Measurements from ENCODE around the gene PHLDB2. TPM values are rescaled to one million over a fixed set of nuclear protein-coding genes. Genes with fewer than 3 reads are reported as not detected.

PHLDB2 gene
- total RNA-seq, 1 experiment from 2014 or later, result 102 TPM

GRCh38 chr3:111829023-111829422, 30.0 kb upstream of the PHLDB2 start:
- Histone ChIP-seq H3K27me3 (no peaks in the 10 kb centered on the region), H3K27ac (no peak overlapping the region; the same call in 1 of the 2 replicates), H3K4me1 (peaks cover 33% of the 10 kb centered on the region), H3K9me3 (replicated peaks) (peaks cover 3% of the 10 kb centered on the region; the same call in 1 of the 2 replicates), H3K4me3 (no peak overlapping the region), H3K36me3 (no peaks in the 10 kb centered on the region)
- DNase-seq, result no peak

GRCh38 chr3:111831840-111832239, 27.2 kb upstream of the PHLDB2 start:
- DNase-seq, result peak; percentile 66 to 75

GRCh38 chr3:111837112-111837511, 22.0 kb upstream of the PHLDB2 start:
- Histone ChIP-seq H3K4me3 (no peak overlapping the region), H3K27ac (no peak overlapping the region), H3K4me1 (peaks cover 31% of the 10 kb centered on the region), H3K36me3 (no peaks in the 10 kb centered on the region), H3K9me3 (replicated peaks) (peaks cover 6% of the 10 kb centered on the region; the same call in 1 of the 2 replicates), H3K27me3 (no peaks in the 10 kb centered on the region)
- DNase-seq, result no peak

More at GRCh38 chr3:111831840-111832239, 27.2 kb upstream of the PHLDB2 start:
- no peak overlapping the region for H3K4me3 ChIP-seq
- H3K9me3 ChIP-seq (replicated peaks), result peaks cover 4% of the 10 kb centered on the region; the same call in 1 of the 2 replicates
- peaks cover 42% of the 10 kb centered on the region for H3K4me1 ChIP-seq
- H3K27ac ChIP-seq, result no peak overlapping the region
- H3K36me3 ChIP-seq, result no peaks in the 10 kb centered on the region
- H3K27me3 ChIP-seq, result no peaks in the 10 kb centered on the region

- no peak overlapping the region for H3K4me3 ChIP-seq
- DNase-seq, result no peak
- H3K4me1 ChIP-seq, result peaks cover 28% of the 10 kb centered on the region
- no peaks in the 10 kb centered on the region for H3K27me3 ChIP-seq
- H3K36me3 ChIP-seq, result no peaks in the 10 kb centered on the region
- H3K9me3 ChIP-seq (replicated peaks), result peaks cover 6% of the 10 kb centered on the region; the same call in 1 of the 2 replicates
- H3K27ac ChIP-seq, result no peak overlapping the region
Measured at GRCh38 chr3:111838133-111838532, 20.9 kb upstream of the PHLDB2 start.

GRCh38 chr3:111846039-111846438, 13.0 kb upstream of the PHLDB2 start:
- H3K4me1 ChIP-seq, result peaks cover 28% of the 10 kb centered on the region
- H3K4me3 ChIP-seq, result no peak overlapping the region
- H3K27ac ChIP-seq, result peak overlapping the region; percentile 29
- H3K27me3 ChIP-seq, result no peaks in the 10 kb centered on the region
- no peaks in the 10 kb centered on the region for H3K36me3 ChIP-seq
- DNase-seq, result peak; percentile 36 to 65
- H3K9me3 ChIP-seq (replicated peaks), result 0 out of 2 replicates have a peak, but pooled peaks cover 7% of the 10 kb centered on the region

GRCh38 chr3:111846717-111847116, 12.3 kb upstream of the PHLDB2 start:
- H3K4me1 ChIP-seq, result peaks cover 32% of the 10 kb centered on the region
- DNase-seq, result no peak
- H3K9me3 ChIP-seq (replicated peaks), result 0 out of 2 replicates have a peak, but pooled peaks cover 7% of the 10 kb centered on the region
- no peak overlapping the region for H3K4me3 ChIP-seq
- no peak overlapping the region for H3K27ac ChIP-seq
- no peaks in the 10 kb centered on the region for H3K27me3 ChIP-seq
- no peaks in the 10 kb centered on the region for H3K36me3 ChIP-seq

GRCh38 chr3:111848283-111848682, 10.8 kb upstream of the PHLDB2 start:
- Histone ChIP-seq H3K4me1 (peaks cover 47% of the 10 kb centered on the region), H3K27me3 (no peaks in the 10 kb centered on the region), H3K36me3 (no peaks in the 10 kb centered on the region), H3K4me3 (no peak overlapping the region), H3K9me3 (replicated peaks) (0 out of 2 replicates have a peak, but pooled peaks cover 7% of the 10 kb centered on the region), H3K27ac (no peak overlapping the region)
- no peak for DNase-seq

GRCh38 chr3:111848778-111849177, 10.3 kb upstream of the PHLDB2 start:
- 0 out of 2 replicates have a peak, but pooled peaks cover 7% of the 10 kb centered on the region for H3K9me3 ChIP-seq (replicated peaks)
- no peak for DNase-seq
- H3K27me3 ChIP-seq, result no peaks in the 10 kb centered on the region
- no peaks in the 10 kb centered on the region for H3K36me3 ChIP-seq
- no peak overlapping the region for H3K27ac ChIP-seq
- H3K4me1 ChIP-seq, result peaks cover 50% of the 10 kb centered on the region
- no peak overlapping the region for H3K4me3 ChIP-seq

- peaks cover 48% of the 10 kb centered on the region for H3K4me1 ChIP-seq
- H3K36me3 ChIP-seq, result no peaks in the 10 kb centered on the region
- H3K4me3 ChIP-seq, result no peak overlapping the region
- H3K27me3 ChIP-seq, result no peaks in the 10 kb centered on the region
- peak overlapping the region; percentile 87 for H3K27ac ChIP-seq
- no peak for DNase-seq
- 0 out of 2 replicates have a peak, but pooled peaks cover 7% of the 10 kb centered on the region for H3K9me3 ChIP-seq (replicated peaks)
Measured at GRCh38 chr3:111850537-111850936, 8.5 kb upstream of the PHLDB2 start.

- 0 out of 2 replicates have a peak, but pooled peaks cover 7% of the 10 kb centered on the region for H3K9me3 ChIP-seq (replicated peaks)
- H3K27me3 ChIP-seq, result no peaks in the 10 kb centered on the region
- DNase-seq, result peak; percentile 86 to 94
- peak overlapping the region; percentile 87 for H3K27ac ChIP-seq
- H3K36me3 ChIP-seq, result no peaks in the 10 kb centered on the region
- H3K4me3 ChIP-seq, result peak overlapping the region; percentile 17
- peaks cover 38% of the 10 kb centered on the region for H3K4me1 ChIP-seq
Measured at GRCh38 chr3:111851511-111851954, 7.5 kb upstream of the PHLDB2 start.

GRCh38 chr3:111852540-111852939, 6.5 kb upstream of the PHLDB2 start:
- DNase-seq, result peak; percentile 31 to 68
- Histone ChIP-seq H3K36me3 (no peaks in the 10 kb centered on the region), H3K27me3 (no peaks in the 10 kb centered on the region), H3K4me1 (peaks cover 31% of the 10 kb centered on the region), H3K27ac (peak overlapping the region; percentile 87), H3K4me3 (no peak overlapping the region), H3K9me3 (replicated peaks) (0 out of 2 replicates have a peak, but pooled peaks cover 7% of the 10 kb centered on the region)

- no peak overlapping the region for H3K4me3 ChIP-seq
- no peak for DNase-seq
- peaks cover 31% of the 10 kb centered on the region for H3K4me1 ChIP-seq
- 0 out of 2 replicates have a peak, but pooled peaks cover 7% of the 10 kb centered on the region for H3K9me3 ChIP-seq (replicated peaks)
- H3K27me3 ChIP-seq, result no peaks in the 10 kb centered on the region
- H3K36me3 ChIP-seq, result no peaks in the 10 kb centered on the region
- H3K27ac ChIP-seq, result peak overlapping the region; percentile 87; the same call in 1 of the 2 replicates
Measured at GRCh38 chr3:111853068-111853467, 6.0 kb upstream of the PHLDB2 start.

- Histone ChIP-seq H3K36me3 (no peaks in the 10 kb centered on the region), H3K9me3 (replicated peaks) (0 out of 2 replicates have a peak, but pooled peaks cover 7% of the 10 kb centered on the region), H3K4me1 (peaks cover 29% of the 10 kb centered on the region), H3K27ac (no peak overlapping the region), H3K27me3 (no peaks in the 10 kb centered on the region), H3K4me3 (no peak overlapping the region)
- DNase-seq, result no peak
Measured at GRCh38 chr3:111854990-111855389, 4.1 kb upstream of the PHLDB2 start.

GRCh38 chr3:111856501-111856900, 2.6 kb upstream of the PHLDB2 start:
- Histone ChIP-seq H3K27ac (no peak overlapping the region), H3K9me3 (replicated peaks) (no peaks in the 10 kb centered on the region), H3K4me1 (peaks cover 18% of the 10 kb centered on the region), H3K36me3 (0 out of 2 replicates have a peak, but pooled peaks cover under 1% of the 10 kb centered on the region), H3K4me3 (no peak overlapping the region), H3K27me3 (no peaks in the 10 kb centered on the region)
- no peak for DNase-seq

GRCh38 chr3:111857474-111857873, 1.6 kb upstream of the PHLDB2 start:
- no peak for DNase-seq
- H3K9me3 ChIP-seq (replicated peaks), result no peaks in the 10 kb centered on the region
- peaks cover 6% of the 10 kb centered on the region; the same call in 1 of the 2 replicates for H3K36me3 ChIP-seq
- no peaks in the 10 kb centered on the region for H3K27me3 ChIP-seq
- peaks cover 21% of the 10 kb centered on the region for H3K4me1 ChIP-seq
- no peak overlapping the region for H3K27ac ChIP-seq
- no peak overlapping the region for H3K4me3 ChIP-seq

- DNase-seq, result peak; percentile 38 to 57
- peak overlapping the region; percentile 100 for H3K27ac ChIP-seq
- H3K36me3 ChIP-seq, result peaks cover 6% of the 10 kb centered on the region; the same call in 1 of the 2 replicates
- H3K4me1 ChIP-seq, result peaks cover 22% of the 10 kb centered on the region
- H3K27me3 ChIP-seq, result no peaks in the 10 kb centered on the region
- peak overlapping the region; percentile 97 for H3K4me3 ChIP-seq
- no peaks in the 10 kb centered on the region for H3K9me3 ChIP-seq (replicated peaks)
Measured at GRCh38 chr3:111858642-111859041, 423 bp upstream of the PHLDB2 start.

Measured in SJCRH30 (cell line).